HepG2 (cell line): ENCODE measurements around the gene PHF10. TPM values are rescaled to one million over a fixed set of nuclear protein-coding genes. Genes with fewer than 3 reads are reported as not detected.

Experiments used
- ADNP ChIP-seq: sonication (generic); formaldehyde crosslinking; IDR thresholded peaks from 2 replicates; pipeline ENCODE4 v1.4.0; 2020; ENCODE audit warnings: missing genetic modification reagents
- ATF2 ChIP-seq: sonication (generic); formaldehyde crosslinking; IDR thresholded peaks from 2 replicates; pipeline ENCODE4 v1.4.0; 2020; ENCODE audit warnings: missing genetic modification reagents
- CSRNP1 ChIP-seq: sonication (generic); formaldehyde crosslinking; IDR thresholded peaks from 2 replicates; pipeline ENCODE4 v1.8.1; 2023; ENCODE audit warnings: mild to moderate bottlenecking, missing genetic modification reagents
- KDM1A ChIP-seq: IDR thresholded peaks from 2 replicates; pipeline ENCODE4 v1.6.1; 2016; ENCODE audit warnings: missing compliant biosample characterization
- RORA ChIP-seq: sonication (generic); formaldehyde crosslinking; IDR thresholded peaks from 2 replicates; pipeline ENCODE4 v1.5.0; 2020; ENCODE audit warnings: mild to moderate bottlenecking, missing genetic modification reagents, moderate library complexity
- TARDBP ChIP-seq: sonication (generic); formaldehyde crosslinking; IDR thresholded peaks from 2 replicates; pipeline ENCODE4 v1.8.0; 2022; ENCODE audit warnings: mild to moderate bottlenecking, missing genetic modification reagents
- TBX3 ChIP-seq: fragments of 450-650 bp; IDR thresholded peaks from 2 replicates; pipeline ENCODE4 v1.6.1; 2017; ENCODE audit warnings: antibody characterized with exemption, mild to moderate bottlenecking, inconsistent platforms, borderline replicate concordance
- TMF1 ChIP-seq: sonication (generic); formaldehyde crosslinking; IDR thresholded peaks from 2 replicates; pipeline ENCODE4 v1.8.1; 2022; ENCODE audit warnings: low read depth, missing genetic modification reagents
- ZKSCAN1 ChIP-seq: fragments of 150-350 bp; IDR thresholded peaks from 2 replicates; pipeline ENCODE4 v1.6.1; 2014; ENCODE audit warnings: low read length
- ZNF331 ChIP-seq: sonication (generic); formaldehyde crosslinking; IDR thresholded peaks from 2 replicates; pipeline ENCODE4 v1.4.0; 2020; ENCODE audit warnings: missing genetic modification reagents
- ZNF652 ChIP-seq: IDR thresholded peaks from 2 replicates; pipeline ENCODE4 v1.6.1; 2016; ENCODE audit warnings: low read depth, borderline replicate concordance
- ZNF773 ChIP-seq: sonication (generic); formaldehyde crosslinking; IDR thresholded peaks from 2 replicates; pipeline ENCODE4 v1.4.0; 2020; ENCODE audit warnings: missing genetic modification reagents, borderline replicate concordance
- ZNF850 ChIP-seq: sonication (generic); formaldehyde crosslinking; conservative IDR thresholded peaks from 2 replicates; pipeline ENCODE4 v1.9.0; 2021; ENCODE audit warnings: mild to moderate bottlenecking, missing genetic modification reagents
- polyA plus RNA-seq, 8 experiments: library from polyadenylated mRNA; depleted of rRNA in 3 of 8; stranded (reverse) in 7 of 8; unstranded in 1 of 8; fragments of >200 nt; fragmentation: Illumina TruSeq in 4 of 8; extraction: Trizol in 4 of 8; gene quantifications; 2 replicates each; pipeline versions ENCODE4 v1.2.1 to v1.2.3, GENCODE V29; 2011 to 2016; ENCODE audit warnings: low read depth in 4 of 8, missing spikeins in 1 of 8, mixed read lengths in 1 of 8; ENCODE audit not compliant: insufficient read depth in 1 of 8
- total RNA-seq, 5 experiments: library from RNA; depleted of rRNA; stranded (reverse); fragments of >200 nt; fragmentation: Illumina TruSeq; extraction: Trizol; gene quantifications; 2 replicates each; pipeline ENCODE4 v1.2.3, GENCODE V29; 2016; ENCODE audit warnings: low read depth in 1 of 5
- TF ChIP-seq, protein P1 (sequence below): sonication (generic); formaldehyde crosslinking; IDR thresholded peaks from 2 replicates; pipeline ENCODE4 v1.4.0; 2020; ENCODE audit warnings: low read depth, mild to moderate bottlenecking, missing genetic modification reagents
- TF ChIP-seq, protein P2 (sequence below): sonication (generic); formaldehyde crosslinking; IDR thresholded peaks from 2 replicates; pipeline ENCODE4 v1.9.0; 2021; ENCODE audit warnings: missing genetic modification reagents, borderline replicate concordance
- TF ChIP-seq, protein P3 (sequence below): sonication (generic); formaldehyde crosslinking; IDR thresholded peaks from 2 replicates; pipeline ENCODE4 v1.4.0; 2020; ENCODE audit warnings: mild to moderate bottlenecking, missing genetic modification reagents

Gene PHF10
- total and polyA plus RNA-seq, 2 of the 13 experiments (the other 11 are each of a cell fraction or from before 2014, with no cell fraction given), result 42.1 to 84.1 TPM

DNA sequence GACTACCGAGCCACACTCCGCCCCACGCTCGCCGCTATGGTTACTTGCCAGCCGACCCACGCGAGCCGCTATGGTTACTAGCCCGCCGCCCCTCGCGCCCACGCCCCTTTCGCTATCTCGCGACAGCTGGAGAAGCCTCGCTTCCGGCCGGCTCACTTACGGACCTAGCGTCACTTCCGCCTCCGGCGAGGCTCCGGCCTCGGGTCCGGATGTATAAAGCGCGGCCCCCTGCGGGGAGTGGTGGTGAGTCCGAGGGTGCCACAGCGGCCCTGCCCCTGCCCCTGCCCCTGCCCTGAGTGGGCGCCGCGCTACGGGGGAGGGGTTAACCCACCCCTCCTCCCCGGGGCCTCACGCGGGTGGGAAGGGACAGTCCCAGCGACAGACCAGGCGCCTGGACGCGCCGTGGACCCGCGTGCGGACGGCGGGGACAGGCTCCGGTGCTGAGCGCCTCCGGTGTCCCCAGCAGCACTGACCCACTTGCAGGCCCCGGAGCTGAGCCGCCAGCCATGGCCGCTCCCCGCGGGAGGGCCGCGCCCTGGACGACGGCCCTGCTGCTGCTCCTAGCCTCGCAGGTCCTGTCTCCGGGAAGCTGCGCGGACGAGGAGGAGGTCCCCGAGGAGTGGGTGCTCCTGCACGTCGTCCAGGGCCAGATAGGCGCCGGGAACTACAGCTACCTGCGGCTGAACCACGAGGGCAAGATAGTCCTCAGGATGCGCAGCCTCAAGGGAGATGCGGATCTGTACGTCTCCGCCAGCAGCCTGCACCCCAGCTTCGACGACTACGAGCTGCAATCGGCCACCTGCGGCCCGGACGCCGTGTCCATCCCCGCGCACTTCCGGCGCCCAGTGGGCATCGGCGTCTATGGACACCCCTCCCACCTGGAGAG lies 22.1 kb downstream of the PHF10 start, which contains the start of the genes C6orf120 and WDR27 (continued):
- peak; percentile 77; the same call in 1 of the 2 replicates for TF ChIP-seq ATF2 (CRISPR knock-in tag)
- TF ChIP-seq ADNP (CRISPR knock-in tag), result no peak
- TF ChIP-seq, protein P1, sequence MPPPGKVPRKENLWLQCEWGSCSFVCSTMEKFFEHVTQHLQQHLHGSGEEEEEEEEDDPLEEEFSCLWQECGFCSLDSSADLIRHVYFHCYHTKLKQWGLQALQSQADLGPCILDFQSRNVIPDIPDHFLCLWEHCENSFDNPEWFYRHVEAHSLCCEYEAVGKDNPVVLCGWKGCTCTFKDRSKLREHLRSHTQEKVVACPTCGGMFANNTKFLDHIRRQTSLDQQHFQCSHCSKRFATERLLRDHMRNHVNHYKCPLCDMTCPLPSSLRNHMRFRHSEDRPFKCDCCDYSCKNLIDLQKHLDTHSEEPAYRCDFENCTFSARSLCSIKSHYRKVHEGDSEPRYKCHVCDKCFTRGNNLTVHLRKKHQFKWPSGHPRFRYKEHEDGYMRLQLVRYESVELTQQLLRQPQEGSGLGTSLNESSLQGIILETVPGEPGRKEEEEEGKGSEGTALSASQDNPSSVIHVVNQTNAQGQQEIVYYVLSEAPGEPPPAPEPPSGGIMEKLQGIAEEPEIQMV (CRISPR knock-in tag), result peak; percentile 91
- peak; percentile 93 for TF ChIP-seq TARDBP (CRISPR knock-in tag)
- peak; percentile 79 for TF ChIP-seq ZNF331 (CRISPR knock-in tag)
- TF ChIP-seq, protein P2, sequence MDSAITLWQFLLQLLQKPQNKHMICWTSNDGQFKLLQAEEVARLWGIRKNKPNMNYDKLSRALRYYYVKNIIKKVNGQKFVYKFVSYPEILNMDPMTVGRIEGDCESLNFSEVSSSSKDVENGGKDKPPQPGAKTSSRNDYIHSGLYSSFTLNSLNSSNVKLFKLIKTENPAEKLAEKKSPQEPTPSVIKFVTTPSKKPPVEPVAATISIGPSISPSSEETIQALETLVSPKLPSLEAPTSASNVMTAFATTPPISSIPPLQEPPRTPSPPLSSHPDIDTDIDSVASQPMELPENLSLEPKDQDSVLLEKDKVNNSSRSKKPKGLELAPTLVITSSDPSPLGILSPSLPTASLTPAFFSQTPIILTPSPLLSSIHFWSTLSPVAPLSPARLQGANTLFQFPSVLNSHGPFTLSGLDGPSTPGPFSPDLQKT, result peak; percentile 40; the same call in 1 of the 2 replicates
- TF ChIP-seq TBX3, result peak; percentile 9; the same call in 1 of the 2 replicates
- peak; percentile 90; the same call in 1 of the 2 replicates for TF ChIP-seq CSRNP1 (CRISPR knock-in tag)
- no peak for TF ChIP-seq ZNF850 (CRISPR knock-in tag)
- 0 out of 2 replicates have a peak, but pooled peaks have one; percentile 6 for TF ChIP-seq KDM1A (CRISPR knock-in tag)
- peak; percentile 53; the same call in 1 of the 2 replicates for TF ChIP-seq ZNF652 (CRISPR knock-in tag)
- TF ChIP-seq ZNF773 (CRISPR knock-in tag), result peak; percentile 20; the same call in 1 of the 2 replicates
- no peak for TF ChIP-seq RORA (CRISPR knock-in tag)
- TF ChIP-seq, protein P3, sequence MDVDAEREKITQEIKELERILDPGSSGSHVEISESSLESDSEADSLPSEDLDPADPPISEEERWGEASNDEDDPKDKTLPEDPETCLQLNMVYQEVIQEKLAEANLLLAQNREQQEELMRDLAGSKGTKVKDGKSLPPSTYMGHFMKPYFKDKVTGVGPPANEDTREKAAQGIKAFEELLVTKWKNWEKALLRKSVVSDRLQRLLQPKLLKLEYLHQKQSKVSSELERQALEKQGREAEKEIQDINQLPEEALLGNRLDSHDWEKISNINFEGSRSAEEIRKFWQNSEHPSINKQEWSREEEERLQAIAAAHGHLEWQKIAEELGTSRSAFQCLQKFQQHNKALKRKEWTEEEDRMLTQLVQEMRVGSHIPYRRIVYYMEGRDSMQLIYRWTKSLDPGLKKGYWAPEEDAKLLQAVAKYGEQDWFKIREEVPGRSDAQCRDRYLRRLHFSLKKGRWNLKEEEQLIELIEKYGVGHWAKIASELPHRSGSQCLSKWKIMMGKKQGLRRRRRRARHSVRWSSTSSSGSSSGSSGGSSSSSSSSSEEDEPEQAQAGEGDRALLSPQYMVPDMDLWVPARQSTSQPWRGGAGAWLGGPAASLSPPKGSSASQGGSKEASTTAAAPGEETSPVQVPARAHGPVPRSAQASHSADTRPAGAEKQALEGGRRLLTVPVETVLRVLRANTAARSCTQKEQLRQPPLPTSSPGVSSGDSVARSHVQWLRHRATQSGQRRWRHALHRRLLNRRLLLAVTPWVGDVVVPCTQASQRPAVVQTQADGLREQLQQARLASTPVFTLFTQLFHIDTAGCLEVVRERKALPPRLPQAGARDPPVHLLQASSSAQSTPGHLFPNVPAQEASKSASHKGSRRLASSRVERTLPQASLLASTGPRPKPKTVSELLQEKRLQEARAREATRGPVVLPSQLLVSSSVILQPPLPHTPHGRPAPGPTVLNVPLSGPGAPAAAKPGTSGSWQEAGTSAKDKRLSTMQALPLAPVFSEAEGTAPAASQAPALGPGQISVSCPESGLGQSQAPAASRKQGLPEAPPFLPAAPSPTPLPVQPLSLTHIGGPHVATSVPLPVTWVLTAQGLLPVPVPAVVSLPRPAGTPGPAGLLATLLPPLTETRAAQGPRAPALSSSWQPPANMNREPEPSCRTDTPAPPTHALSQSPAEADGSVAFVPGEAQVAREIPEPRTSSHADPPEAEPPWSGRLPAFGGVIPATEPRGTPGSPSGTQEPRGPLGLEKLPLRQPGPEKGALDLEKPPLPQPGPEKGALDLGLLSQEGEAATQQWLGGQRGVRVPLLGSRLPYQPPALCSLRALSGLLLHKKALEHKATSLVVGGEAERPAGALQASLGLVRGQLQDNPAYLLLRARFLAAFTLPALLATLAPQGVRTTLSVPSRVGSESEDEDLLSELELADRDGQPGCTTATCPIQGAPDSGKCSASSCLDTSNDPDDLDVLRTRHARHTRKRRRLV, result 0 out of 2 replicates have a peak, but pooled peaks have one; percentile 5
- no peak for TF ChIP-seq ZKSCAN1
- peak; percentile 71; the same call in 1 of the 2 replicates for TF ChIP-seq TMF1 (CRISPR knock-in tag)
